HG02943 (cell line): ENCODE measurements around the gene BNC2.

Source experiments
- ATAC-seq: cut with Tn5 transposase; IDR thresholded peaks from one replicate; pipeline ENCODE4 v1.9.1; 2021; ENCODE audit warnings: mild to moderate bottlenecking, low read depth, moderate library complexity; ENCODE audit not compliant: unreplicated experiment

The BNC2 gene

GRCh38 chr9:16687678-16688369 is 182.6 kb downstream of the BNC2 start:
- no peak for ATAC-seq

- no peak for ATAC-seq
Observed at GRCh38 chr9:16683326-16683725, 187.1 kb downstream of the BNC2 start.

- ATAC-seq: no peak
Observed at GRCh38 chr9:16682273-16682672, 188.2 kb downstream of the BNC2 start.

- ATAC-seq: no peak
Observed at GRCh38 chr9:16681652-16681987, 188.8 kb downstream of the BNC2 start.

- ATAC-seq: no peak
Observed at GRCh38 chr9:16680975-16681651, 189.4 kb downstream of the BNC2 start.

GRCh38 chr9:16680541-16680940 is 189.9 kb downstream of the BNC2 start:
- no peak for ATAC-seq

- no peak for ATAC-seq
Observed at GRCh38 chr9:16679327-16679821, 191.1 kb downstream of the BNC2 start.

GRCh38 chr9:16676519-16676918 is 194.0 kb downstream of the BNC2 start:
- no peak for ATAC-seq

GRCh38 chr9:16675131-16675530 is 195.3 kb downstream of the BNC2 start:
- no peak for ATAC-seq

- ATAC-seq: no peak
Observed at GRCh38 chr9:16673171-16673570, 197.3 kb downstream of the BNC2 start.

GRCh38 chr9:16672501-16672900 is 198.0 kb downstream of the BNC2 start:
- no peak for ATAC-seq

- ATAC-seq: no peak
Observed at GRCh38 chr9:16671591-16672137, 198.8 kb downstream of the BNC2 start.

GRCh38 chr9:16670791-16671190 is 199.7 kb downstream of the BNC2 start:
- no peak for ATAC-seq

GRCh38 chr9:16668734-16669295 is 201.7 kb downstream of the BNC2 start:
- ATAC-seq: no peak

- no peak for ATAC-seq
Observed at GRCh38 chr9:16664211-16664610, 206.3 kb downstream of the BNC2 start.

GRCh38 chr9:16661816-16662215 is 208.7 kb downstream of the BNC2 start:
- no peak for ATAC-seq

- no peak for ATAC-seq
Observed at GRCh38 chr9:16659096-16659495, 211.4 kb downstream of the BNC2 start.

- no peak for ATAC-seq
Observed at GRCh38 chr9:16656432-16657169, 213.9 kb downstream of the BNC2 start.

GRCh38 chr9:16654596-16655126 is 215.8 kb downstream of the BNC2 start:
- no peak for ATAC-seq

GRCh38 chr9:16653491-16654399 is 216.7 kb downstream of the BNC2 start:
- no peak for ATAC-seq
